Cortex of kidney (tissue), 1 donor: ENCODE data around the gene TOB2.
A peak's percentile ranks its signal among the peaks of the same experiment; 100 is the strongest.
"Not testable (repeated sequence)": the region's sequence is repeated elsewhere in the genome, so short reads cannot be mapped to it uniquely, and the experiment has no call there.

ENCODE experiments used
- DNase-seq: peaks from one replicate; lab custom pipeline; 2025; lab: John Stamatoyannopoulos, UW

TOB2 gene

DNA sequence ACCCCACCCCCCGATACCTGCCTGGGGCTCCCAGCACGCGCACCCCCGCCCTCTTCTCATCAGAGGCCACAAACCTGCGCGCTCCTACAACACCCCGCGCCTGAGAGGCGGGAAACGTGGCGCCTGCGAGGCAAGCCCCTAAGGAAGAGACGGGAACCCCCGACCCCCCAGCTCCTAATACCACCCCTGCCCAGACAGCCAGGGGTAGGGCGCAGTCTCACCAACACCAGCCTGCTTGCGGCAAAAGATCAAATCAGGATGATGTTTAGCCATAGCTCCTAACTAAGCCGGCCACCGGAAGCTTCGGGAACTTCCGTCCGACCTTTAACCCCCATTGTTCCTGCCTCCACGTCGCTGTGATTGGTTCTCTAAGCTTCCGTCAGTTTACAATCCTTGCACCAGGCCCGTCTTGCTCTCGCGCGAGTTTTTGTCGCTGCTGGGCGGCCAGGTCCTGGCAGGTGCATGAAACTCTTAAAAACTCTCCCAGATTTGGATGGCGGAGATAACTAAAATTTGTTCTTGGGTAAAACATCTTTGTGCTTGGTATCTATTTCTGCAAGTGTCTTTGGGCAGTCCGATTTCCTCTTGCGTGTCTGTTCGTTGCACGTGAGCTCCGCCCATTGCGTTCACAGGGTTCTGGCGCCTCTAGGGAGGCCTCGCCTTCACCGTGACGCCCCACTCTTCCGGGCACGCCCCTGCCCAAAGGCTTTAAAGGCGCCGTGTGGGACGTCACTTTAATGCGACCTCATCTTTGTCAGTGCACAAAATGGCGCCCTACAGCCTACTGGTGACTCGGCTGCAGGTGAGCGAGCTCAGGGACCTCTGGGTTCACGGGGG is 22.0 kb upstream of the TOB2 start, which contains the start of the genes ACO2 and PHF5A:
Gene ACO2, plus strand, starts transcription at position 737 of the 837 bp plus-strand sequence. Its CDS starts 30 bp downstream, at position 767.
Gene PHF5A, minus strand, starts transcription at position 312 of the 837 bp plus-strand sequence. Its CDS starts 39 bp downstream, at position 273.
- no peak for DNase-seq

DNA sequence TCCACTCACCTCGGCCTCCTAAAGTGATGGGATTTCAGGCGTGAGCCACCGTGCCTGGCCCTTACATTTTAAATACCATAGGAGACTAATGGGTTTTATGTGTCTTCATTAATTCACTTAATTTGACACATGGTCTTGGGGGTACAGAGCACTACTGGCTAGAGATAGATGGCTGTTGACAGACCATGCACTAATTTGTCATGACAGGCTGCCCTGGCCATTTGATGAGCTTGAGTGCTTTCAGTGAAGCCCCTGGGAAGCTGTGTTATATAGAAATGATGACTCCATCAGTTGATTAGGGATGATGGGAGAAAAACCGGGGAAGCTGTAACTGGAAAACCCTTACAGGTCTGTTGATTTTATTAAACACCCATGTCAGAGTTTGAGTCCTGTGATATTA is 15.3 kb upstream of the TOB2 start:
- DNase-seq = no peak

DNA sequence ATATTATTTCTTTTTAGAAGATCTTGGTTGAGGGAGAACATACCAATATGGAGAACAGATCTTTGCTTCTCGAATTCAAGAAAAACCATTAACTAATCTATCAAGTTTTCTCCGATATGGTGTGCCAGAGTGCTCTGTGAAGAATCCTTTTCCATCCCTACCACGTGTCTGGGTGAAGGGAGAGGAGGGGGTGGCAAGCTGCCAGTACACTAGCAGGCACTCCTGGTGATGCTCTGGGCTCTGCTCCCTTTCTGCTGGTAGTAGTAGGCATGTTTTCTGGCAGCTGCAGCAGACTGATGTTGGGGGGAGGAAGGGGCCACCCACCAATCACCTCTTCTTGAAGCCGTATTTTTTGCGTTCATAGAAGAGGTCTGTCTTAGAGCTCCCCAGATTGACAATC is 13.5 kb upstream of the TOB2 start:
- not testable (repeated sequence) for DNase-seq

DNA sequence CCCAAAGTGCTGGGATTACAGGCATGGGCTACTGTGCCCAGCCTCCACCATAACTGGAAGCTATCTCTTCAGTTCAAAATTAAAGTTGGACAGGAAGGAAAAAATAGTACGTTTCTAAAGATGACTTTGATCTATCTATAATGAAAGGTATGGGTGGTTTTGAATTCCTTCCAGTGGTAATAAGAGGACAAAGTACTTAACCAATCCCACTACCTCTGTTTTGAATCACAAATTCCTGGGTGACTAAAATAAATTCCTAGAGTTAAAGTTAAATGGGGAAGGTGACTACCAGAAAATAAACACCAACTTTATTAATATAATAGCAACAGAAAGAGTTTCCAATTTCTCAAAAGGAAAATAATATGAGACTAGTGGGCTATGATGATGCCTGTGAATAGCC is 12.8 kb upstream of the TOB2 start:
- no peak for DNase-seq

DNA sequence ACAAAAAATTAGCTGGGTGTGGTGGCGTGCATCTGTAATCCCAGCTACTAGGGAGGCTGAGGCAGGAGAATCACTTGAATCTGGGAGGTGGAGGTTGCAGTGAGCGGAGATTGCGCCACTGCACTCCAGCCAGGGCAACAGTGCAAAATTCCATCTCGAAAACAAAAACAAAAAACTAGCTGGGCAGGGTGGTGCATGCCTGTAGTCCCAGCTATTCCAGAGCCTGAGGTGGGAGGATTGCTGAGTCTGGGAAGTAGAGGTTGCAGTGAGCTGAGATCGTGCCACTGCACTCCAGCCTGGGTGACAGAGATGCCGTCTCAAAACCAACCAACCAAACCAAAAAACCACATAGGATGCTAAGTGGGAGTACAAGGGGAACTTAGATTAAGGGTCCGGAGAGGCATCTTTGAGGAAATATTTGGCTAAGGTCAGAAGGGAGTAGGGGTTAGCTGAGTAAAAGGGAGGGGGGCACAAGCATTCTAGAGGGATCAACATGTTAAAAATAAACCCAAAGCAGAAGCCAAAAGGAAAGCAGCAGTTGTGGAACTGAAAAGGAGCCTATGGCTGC is 11.6 kb upstream of the TOB2 start:
- no peak for DNase-seq

DNA sequence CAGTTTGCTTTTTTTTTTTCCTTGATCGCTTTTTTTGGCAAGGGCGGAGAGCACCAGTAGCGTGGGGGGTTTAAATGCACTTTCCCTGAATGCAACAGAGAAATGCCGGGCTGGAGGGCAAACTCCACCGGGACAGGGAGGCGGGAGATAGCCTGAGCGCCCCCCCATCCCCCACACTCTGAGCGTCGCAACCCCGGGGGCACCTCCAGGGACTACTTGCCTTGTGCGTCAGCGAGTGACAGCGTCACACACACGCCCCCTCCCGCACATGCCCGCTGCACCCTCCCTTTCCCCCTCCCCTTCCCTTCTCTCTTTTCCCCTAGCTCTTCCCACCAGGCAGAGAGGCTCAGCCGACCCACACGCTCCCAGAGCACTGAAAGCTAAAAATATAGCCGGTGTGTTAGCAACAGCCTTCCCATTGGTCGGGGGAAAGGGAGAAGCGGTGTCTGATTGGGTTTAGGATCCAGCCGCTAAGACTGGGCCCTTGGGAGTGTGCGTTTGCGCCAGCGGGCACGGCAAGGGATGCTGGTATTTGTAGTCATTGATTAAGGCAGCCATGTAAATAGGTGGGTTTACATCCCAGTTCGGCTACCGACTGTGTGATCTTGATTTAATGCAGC is 1.7 kb upstream of the TOB2 start:
- no peak for DNase-seq

DNA sequence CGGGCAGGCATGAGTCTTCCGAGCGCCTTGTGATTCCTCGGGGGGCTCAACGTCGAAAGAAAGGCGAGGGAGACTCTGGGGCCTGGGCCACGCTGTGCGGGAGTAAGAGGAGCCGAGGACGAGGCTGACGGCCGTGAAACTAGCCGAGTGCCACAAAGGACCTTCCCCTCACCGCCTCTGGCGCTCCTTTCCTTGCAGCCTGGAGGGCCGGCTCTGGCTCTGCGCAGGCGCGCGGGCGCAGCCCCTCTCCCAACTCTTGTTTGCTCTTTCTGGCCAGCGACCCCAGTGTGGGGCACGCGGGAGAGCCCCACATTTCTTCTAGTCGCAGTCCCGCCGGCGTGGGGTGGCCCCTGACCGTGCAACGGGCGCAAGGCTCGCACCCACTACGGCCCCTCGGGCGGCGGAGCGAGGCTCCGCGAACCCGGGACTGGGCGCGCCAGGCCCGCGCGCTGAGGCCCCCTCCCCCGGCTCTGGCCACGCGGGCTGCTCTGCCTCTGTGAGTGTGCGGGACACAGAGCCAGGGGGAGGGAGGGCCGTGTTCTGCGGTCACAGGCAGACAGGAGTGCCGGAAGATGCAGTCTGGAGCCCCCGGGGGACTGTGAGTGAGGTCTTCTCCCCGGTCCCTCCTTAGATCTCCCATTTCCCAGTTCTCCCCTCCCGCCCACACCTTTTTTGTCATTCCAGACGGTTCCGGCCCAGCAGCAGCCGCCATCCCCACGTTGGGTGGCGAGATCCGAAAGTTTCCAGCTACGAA is 1.0 kb upstream of the TOB2 start:
- DNase-seq = no peak

DNA sequence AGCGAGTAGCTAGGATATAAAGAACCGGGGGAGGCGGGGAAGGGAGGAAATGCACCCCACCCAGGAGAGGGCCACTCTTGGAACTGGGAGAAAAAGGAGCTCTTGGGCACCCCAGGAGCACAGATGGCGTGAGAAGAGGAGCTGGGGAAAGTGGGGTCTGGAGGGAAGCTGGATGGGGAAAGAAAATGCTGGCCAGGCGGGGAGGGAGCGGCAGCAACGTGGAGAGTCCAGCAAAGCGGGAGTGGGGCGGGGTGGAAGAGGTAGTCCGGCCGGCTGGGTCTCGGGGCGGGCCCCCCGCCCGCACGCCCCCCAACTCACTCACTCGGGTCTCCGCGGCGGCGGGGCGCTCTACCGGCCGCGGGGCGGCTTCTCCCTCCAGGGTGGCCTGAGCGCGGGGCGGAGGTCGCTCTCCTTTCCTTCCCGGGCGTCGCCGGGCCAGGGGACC is 522 bp downstream of the TOB2 start:
- no peak for DNase-seq

DNA sequence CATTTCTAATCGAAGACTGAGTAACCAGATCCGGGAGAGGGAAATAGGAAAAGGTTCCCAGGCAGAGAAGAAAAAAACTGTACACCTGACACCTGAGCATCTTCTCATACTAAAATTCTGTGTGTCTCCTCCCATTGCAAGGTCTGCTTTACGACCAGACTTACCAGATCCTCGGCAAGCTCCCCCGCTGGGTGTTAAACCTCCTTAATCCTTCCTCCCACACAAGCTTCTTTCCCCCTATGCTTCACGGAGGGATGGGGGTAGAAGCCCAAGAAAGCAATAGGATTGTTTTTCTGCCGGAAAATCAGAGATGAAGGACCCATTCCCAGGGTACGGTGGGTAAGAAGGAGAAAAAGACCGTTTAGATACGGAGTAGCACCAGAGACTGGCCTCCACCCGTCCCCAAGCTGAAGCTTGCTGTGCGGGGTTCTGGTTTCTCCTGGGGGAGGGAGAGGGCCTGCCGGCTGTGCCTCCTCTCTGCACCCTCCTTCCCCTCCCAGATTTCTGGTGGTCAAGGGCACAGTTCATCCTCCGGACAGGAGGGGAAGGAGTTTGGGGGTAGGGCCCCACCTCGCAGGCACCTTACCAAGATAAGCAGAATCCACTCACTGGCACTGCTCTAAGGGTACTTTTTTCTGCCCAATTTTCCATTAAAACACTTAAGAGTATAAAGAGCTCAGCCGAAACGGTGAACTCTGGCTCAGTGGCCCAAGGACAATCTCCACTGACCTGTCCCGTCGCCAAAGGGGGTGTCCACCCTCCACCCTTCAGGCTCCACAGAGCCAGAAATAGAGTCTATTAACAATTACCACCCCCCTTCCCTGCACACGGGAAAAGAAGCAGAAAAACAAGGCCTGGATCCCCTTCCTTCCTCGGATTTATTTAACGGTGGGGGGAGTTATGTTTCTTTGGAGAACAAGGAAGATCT is 1.2 kb downstream of the TOB2 start:
- no peak for DNase-seq

DNA sequence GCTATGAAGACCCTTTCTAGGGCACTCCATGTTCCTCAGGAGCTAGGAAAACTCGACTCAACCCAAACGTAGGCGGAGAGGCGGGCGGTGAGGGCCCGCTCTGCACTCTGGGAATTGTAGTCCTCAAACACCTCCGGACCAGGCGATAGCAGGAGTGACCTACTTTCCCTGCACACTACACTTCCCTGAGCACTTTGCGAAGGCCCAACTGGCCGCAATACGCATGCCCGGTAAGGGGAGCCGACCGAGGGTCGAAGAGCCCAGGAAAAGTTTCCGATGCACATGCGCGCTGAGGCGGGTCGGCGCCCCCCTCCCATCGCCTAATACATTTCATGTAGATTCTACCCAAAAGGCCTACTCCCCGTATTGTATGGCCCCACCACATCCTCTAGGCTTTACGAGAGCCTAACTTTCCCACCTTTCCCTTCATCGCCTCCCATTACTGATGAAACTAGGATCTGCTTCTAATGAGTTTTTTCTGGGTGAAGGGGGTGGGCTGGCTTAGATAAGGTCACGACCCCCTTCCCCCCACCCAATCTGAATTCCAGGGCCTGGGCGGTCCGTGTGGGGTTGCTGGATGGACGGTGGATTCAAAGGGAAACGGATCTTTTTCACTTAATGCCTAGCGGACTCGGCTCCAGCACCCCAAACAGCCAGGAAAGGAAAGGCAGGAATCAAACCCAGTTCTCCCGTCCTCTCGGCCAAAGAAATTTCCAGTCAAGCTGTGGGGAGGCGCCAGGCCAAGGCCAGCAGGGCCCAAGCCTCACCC is 2.1 kb downstream of the TOB2 start:
- peak; percentile 28 for DNase-seq

DNA sequence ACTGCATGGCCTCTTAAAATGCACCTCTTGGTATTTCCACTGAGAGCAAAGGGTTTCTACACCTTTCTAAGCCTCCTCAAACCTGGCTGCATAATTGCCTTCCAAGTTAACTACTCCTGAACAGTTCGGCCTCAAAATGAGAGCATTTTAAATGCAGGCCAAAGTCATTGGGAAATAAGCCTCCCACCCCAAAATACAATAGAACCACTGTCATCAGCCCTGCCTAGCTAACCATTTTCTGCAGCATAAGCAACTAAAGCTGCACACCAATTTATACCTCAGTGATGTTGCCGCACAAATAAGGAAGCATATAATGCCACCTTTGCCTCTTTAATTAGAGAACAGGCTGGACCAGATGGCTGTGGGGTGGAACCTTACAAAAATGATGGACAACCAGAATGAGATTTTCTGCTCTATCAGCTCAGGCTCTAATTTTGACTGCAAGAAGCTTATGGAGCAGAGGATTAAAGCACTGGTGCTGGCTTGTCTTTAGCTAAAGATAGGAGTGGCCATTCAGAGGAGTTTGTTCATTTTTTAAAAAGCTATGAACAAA is 4.3 kb downstream of the TOB2 start:
- no peak for DNase-seq

DNA sequence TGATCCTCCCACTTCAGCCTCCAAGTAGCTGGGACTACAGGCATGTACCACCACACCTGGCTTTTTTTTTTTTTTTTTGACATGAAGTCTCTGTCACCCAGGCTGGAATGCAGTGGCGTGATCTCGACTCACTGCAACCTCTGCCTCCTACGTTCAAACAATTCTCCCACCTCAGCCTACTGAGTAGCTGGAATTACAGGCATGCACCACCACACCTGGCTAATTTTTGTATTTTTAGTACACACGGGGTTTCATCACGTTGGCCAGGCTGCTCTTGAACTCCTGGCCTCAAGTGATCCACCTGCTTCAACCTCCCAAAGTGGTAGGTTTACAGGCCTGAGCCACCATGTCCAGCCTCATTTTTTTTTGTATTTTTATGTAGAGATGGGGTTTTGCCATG is 6.1 kb downstream of the TOB2 start:
- DNase-seq = not testable (repeated sequence)

DNA sequence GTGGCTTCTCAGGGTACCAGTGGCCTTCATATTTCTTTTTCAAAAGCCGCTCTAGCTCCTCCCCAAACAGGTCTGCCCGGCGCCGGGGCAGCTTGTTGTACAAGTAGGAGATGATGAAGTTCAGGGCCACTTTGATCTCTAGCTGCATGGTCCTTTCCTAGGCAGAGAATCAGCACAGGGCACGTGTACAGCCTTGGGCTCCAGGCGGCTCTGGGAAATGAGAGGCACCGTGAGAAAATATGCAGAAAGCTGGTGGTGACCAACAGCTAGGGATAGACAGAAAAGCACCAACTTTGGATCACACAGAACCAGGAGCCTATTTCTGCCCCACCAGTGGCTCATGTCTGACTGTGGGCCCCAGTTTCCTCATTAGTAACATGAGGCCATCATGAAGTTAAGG is 9.4 kb downstream of the TOB2 start:
- no peak for DNase-seq

DNA sequence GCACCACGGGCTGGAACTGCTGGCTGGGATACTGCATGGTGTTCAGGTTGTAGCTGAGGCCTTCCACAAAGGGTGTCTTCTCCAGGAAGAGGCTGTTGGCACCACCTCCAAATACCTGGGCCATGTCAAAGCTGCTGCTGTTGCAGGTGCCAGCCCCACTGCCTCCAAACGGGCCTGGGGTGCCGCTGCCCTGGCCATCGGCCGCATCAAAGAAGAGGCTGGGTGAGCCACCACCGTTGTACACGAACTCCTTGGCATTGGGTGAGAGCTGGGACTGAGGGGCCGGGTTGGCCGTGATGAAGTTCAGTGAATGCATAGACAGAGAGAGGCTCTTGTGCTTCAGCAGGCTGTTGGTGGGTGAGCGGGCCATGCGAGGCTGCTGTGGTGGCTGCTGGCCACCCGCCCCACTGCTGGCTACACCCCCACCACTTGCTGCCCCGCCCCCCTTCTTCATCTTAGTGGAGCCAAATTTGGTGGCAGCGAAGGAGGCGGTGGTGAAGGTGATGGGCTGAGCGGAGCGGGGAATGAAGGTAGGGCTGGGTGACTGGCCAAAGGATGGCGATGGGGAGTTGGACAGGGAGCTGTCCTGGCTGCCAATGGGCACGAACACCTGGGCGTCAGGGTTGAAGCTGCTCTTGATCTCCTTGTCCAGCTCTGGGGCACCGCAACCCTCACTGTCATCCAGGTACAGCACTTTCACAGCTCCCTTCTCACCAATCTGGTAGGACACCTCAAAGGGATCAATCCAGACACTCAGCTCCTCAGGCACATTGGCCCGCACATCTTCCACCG is 10.1 kb downstream of the TOB2 start:
- no peak for DNase-seq

DNA sequence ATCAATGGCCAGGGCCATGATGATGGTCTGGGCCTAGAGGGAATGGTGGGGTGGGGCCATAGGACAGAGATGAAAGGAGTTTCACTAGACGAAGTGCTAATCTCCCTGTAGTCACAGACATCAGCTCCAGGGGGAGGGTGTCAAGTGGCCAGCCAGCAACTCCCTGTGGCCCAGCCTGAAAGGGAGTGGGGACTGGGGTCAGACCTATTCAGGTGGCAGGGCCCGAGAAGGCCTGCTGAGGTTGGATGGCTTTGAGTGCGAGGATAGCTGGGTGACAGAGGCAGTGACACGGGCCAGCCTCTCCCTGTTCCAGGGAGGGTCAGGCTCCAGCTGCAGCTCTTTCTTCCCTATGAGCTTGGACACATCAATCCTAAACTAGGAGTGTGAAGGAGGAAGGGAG is 11.0 kb downstream of the TOB2 start:
- no peak for DNase-seq

DNA sequence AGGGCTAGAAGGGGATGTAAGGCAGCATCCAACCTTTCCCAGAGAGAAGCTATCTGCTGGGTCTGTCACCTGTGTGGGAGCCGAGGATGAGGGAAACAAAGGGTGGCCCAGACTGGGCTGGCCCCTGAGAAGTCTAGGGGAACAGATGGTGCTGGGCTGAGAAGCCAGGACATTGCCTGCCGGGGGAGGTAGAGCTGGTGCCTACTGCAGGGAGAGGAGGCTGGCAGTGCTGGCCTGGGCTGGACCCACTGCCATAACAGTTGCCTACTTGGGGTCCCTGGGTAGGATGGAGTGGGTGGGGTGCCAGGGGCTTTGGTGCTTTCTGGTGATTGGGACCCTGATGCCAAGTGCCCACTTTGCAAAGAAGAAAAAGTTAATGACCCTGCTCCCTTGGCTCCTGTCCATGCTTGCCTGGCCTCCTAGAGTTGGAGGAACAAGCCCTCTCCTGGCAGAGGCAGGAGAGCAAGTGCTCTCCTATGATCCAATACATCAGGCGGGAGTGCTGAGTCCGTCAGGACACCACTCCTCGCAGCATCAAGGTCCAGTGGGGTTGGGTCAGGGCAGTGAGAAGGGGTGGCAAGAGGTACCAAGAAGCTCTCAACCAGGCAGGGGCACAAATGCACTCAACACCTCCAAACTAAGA is 12.1 kb downstream of the TOB2 start:
- DNase-seq = not testable (repeated sequence)

DNA sequence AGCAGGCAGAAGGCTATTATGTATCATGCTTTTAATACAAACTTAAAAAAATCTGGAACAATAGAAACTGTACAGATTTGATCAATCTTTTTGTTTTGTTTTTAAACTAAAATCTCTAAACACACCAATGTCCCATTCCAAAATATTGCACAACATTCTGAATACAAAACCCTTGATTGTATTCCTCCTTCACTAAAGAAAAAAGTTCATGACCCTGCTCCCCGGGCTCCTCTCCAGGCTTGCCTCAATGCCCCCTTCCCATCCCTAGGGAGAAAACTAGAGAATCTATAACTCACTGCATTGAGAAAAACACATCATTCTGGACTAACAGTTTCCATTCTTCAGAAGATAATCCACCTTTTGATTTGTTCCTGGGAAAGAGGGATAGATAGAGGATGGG is 13.1 kb downstream of the TOB2 start:
- DNase-seq = not testable (repeated sequence)

DNA sequence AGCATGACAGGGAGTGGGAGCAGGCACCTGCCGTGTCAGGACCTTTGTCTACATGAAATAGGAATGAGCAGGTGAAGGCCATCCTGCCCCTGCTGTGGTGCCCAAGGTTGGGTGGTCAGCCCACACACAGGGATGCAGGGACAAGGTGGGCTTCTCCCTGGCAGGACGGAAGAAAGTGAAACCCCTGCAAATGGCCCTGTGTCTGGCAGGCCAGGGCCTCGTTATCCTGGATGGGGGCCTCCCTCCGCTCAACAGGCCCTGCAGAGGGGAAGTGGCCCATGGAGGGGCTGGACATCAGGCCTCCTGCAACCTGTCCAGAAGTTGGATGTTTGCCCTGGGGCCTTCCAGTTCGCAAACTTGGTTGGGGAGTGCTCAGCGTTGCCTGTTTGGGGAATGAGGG is 14.9 kb downstream of the TOB2 start:
- no peak for DNase-seq

DNA sequence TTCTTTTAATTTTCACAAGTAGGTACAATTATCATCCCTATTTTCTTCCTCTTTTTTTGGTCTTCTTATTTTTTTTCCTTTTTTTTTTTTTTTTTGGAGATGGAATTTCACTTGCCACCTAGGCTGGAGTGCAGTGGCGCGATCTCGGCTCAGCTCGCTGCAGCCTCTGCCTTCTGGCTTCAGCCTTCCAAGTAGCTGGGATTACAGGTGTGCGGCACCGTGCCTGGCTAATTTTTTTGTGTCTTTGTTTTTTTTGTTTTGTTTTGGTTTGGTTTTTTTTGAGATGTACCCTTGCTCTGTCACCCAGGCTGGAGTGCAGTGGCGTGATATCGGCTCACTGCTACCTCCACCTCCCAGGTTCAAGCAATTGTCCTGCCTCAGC is 16.7 kb downstream of the TOB2 start:
- no peak for DNase-seq
